ENCODE data around the gene TACC3.

The TACC3 gene

DNA sequence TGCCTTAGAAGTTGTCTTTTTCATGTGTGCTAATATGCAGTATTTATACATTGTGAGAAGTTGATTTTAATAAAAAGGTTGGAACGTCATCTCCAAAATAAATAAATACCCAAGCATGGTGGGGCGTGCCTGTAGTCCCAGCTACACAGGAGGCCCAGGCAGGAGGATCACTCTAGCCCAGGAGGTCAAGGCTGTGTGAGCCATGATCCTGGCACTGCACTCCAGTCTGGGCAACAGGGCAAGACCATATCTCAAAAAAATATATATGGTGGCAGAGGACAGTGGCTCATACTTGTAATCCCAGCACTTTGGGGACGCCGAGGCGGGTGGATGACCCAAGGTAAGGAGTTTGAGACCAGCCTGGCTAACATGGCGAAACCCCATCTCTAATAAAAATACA lies 15.6 kb upstream of the TACC3 start:
- DNase-seq = no peak

DNA sequence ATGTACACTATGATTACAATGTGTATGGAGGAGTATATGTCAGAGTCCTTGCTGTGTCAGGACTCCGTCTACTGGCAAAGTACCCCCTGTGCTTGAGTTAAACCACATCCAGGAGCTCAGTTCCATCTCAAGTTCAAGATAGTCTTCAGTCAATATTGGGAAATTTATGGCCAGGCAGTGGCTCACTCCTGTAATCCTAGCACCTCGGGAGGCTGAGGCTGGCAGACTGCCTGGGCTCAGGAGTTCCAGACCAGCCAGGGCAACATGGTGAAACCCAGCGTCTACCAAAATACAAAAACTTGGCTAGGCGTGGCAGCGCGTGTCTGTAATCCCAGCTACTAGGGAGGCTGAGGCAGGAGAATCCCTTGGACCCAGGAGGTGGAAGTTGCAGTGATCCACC lies 15.0 kb upstream of the TACC3 start:
- no peak for DNase-seq

- DNase-seq = no peak
These were observed 12.7 kb upstream of the TACC3 start for GRCh38 chr4:1708581-1708980.

GRCh38 chr4:1711055-1711570 lies 10.2 kb upstream of the TACC3 start:
- DNase-seq = no peak

GRCh38 chr4:1711571-1712215 lies 9.6 kb upstream of the TACC3 start:
- peak; percentile 72 for DNase-seq

GRCh38 chr4:1712216-1713002 lies 8.9 kb upstream of the TACC3 start, which contains the start of gene SLBP:
Gene SLBP (minus strand): TSS chr4:1712319. CDS start chr4:1712188, 131 bp downstream.
- DNase-seq = peak; percentile 96

- DNase-seq = no peak
These were observed 8.1 kb upstream of the TACC3 start for GRCh38 chr4:1713003-1713851.

DNA sequence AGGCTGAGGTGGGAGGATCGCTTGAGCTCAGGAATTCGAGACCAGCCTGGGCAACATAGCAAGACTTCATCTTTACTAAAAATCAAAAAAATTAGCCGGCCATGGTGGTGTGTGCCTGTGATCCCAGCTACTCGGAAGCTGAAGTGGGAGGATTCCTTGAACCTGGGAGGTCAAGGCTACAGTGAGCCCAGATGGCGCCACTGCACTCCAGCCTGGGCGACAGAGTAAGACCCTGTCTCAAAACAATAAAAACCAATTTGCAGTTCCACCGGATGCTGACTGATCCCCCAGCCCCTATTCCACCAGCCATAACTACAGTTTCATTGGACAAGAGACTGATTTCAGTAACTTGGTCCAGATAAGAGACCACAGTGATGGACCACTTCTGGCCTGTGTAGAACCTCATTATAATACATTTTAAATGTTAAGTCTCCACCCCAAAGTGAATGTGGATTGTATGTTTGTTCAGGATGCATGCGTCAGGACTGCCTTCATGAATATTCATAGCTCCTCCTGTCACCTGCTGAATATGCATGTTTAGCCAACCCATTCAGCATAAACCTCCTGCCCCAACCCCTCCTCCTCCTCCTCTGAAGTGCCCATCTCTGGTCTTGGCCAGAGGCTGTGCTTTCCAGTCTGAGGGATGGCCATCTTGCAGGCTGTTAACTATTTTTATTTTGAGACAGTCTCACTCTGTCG lies 6.9 kb upstream of the TACC3 start:
- DNase-seq = no peak

- no peak for DNase-seq
These were observed 6.1 kb upstream of the TACC3 start for GRCh38 chr4:1715002-1715758.

DNA sequence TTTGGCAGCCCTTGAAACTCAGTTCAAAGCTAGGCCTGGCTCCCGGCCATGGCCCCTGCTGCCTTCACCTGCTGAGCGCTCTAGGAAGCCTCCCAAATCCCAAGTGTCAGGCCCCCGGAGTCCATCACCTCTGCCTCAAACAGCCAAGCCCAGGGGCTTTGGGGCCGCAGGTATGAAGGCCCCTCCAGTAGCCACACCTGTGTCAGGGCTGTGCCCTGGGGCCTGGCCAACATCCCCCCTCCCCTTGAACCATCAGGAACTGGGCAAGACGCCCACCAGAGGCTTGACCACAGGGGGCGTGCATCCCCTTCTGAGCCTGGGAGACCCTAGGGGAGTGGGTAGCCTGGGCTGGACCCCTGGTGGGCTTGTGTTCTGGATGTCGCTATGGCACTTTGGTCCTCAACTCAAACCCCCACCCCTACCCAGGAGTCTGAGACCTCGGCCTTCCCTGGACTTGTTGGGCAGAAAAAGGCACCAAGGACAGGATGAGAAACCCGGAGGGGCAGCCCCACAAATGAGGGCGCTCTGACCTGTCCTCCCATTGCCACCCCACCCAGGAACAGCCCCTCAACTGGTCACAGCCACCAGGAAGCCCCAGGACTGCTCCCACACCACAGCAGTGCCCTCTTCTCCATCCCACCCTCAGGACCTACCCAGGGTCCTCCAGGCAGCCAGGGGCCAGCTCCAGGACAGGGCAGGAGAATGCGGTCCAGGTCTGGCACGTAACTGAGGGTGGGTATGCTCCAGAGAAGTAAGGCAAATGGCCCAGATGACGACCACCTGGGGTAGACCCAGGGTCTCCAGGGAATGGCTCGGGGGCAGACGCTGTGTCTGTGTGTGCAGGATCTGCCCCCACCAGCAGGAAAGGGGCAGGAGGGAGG lies 5.0 kb upstream of the TACC3 start:
- DNase-seq = no peak

DNA sequence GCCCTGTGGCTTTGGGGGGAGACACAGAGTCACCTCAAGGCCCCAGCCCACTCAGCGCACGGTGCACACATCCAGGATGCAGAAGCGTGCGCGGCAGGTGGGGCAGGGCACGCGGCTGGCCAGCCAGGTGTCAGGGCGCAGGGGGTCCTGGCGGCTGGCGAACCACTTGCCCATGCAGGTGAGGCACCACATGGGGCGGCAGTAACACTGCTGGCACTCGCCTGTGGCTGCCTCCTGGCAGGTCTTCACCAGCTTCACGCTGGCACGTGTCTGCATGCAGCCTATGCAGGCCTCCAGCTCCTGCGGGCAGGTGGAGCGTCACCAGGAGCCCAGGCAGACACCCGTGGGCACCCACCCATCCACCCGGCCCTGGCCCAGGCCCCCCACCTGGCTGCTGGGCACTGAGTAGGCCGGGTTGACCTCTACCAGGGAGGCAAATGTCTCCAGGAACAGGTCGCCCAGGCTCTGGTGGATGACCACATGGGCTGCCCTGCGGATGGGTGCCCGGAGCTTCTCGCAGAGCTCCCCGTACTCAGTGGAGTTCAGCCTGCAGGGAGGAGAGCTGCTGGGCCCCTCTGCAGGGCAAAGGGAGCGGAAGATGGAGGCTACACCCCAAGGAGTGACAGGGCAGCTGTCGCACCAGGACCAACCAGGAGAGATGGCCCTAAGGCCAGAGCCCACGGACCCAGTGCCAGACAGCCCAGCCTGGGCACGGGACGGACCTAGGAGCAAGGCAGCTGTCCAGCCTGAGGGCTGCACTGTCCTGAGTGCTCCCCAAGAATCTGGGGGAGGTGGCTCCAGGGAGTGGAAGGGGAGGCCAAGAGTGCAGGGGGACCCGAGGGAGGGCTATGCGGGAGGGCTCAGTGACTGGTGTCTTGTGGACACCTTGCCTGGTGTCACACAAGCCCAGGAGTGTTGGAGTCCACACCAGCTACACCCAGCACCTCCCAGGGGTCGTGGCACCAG lies 3.9 kb upstream of the TACC3 start:
- no peak for DNase-seq

DNA sequence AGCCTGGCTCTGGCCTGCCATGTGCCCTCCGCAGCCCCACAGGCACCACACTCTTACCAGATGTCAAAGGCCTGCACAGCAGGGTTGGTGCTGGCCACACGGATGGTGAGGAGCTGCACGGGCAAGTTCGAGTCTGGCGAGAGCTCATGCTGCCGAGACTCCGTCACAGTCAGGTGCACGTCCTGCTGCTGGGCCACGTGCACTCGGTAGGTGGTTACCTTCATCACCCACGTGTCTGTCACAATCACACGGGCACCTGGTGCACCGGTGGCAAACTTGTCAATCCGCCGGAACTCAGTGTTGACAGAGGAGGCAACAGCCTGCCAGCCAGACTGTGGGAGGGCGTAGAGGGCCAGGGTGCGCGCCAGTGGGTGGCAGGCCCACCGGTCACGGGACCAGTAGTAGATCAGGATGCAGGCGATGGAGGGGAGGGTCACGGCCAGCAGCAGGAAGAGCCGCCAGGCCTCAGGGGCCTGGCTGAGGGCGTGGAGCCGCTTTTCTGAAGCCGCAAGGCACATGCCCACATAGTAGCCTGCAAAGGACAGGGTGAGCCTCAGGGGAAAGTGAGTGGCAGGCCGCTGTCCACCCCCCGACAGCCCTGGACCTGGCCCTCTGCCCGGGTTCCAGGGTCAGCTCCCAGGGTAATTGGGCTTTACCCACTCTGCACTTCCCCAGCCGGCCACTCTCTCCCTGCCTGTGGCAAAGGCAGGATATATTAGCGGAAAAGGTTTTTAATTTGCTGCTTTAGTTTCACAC lies 3.0 kb upstream of the TACC3 start:
- DNase-seq = no peak

DNA sequence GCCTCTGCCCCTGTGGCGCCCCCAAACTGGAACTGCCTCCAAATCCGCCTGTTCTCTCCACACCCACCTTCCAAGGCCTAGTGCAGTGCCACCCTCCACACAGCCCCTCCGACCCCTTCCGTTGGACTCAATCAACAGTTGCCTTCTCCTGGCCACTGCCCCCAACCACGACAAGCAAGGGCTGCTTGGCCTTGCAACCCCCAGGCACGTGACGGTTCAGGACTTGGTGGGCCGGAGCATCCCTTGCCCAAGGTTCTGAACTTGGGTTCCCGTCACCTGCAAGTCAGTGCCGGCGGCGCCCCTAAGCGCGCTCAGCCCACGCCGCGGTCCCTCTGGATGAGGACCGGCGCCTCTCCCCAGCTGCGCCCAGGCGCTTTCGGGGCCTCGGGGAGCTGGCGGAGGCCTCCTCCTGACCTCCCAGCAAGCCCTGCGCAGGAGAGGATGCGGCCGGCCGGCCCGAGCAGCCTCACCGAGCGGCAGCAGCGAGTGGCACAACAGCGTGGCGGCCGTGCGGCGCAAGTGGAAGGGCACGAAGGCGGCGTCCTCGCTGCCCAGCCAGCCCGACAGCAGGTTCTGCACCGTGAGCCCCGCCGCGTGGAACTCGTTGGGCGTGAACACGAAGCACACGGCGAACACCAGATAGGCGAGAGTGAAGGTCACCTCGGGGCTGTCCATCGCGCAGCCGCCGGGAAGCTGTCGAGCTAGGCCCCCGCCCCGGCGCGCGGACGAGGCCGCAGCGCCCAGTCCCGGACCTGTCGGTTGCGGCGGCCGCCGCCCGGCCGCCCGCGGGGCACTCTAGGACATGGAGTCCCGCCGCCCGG lies 948 bp upstream of the TACC3 start:
- peak; percentile 72 for DNase-seq

- no peak for DNase-seq
These were observed 587 bp downstream of the TACC3 start for GRCh38 chr4:1721666-1722550.

DNA sequence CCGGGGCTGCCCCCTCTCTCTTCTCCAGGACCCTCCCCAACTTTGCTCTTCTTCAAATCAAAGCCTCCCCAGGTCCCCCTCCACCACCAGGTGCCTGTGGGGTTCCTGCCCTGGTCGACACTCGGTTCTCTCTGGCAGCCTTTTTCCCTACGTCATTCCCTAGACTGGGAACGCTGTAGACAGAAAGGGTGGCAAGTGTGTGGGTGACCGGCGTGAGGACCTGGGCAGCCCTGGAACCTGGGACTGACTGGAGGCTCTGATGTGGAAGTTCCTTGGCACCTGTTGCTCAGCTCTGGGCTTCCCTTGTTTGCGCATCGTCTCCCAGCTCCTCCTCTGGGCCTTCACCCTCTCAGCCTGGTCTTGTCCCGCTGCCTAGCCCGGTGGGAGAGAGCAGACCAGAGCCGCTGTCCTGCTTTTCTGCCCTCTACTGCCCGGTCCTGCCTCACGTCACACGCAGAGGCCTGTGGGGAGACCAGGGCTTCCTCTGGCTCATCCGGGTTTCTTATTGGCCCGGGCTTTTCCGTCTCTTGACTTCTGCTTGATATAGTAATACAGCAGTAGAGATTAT lies 1.3 kb downstream of the TACC3 start:
- no peak for DNase-seq

DNA sequence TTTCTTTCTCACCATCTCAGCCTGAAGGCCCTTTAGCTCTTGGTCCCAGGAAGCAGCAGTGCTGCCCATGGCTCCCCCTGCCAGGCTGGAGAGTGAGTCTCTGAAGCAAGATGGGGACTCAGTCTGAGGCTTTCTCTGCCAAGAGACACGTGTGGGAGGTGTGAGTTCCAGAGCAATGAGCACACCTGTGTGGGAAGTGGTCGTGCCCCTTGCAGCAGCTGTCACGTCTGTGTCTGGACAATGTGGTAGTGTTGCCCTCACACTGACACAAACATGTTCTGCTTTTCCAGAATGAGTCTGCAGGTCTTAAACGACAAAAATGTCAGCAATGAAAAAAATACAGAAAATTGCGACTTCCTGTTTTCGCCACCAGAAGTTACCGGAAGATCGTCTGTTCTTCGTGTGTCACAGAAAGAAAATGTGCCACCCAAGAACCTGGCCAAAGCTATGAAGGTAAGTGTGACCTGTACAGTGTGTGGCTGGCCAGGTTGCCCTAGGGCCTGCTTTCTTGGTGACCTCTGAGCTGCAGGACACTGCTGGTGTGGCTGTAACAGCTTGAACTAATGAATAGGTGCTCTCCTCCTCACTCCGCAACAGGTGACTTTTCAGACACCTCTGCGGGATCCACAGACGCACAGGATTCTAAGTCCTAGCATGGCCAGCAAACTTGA lies 1.9 kb downstream of the TACC3 start:
- DNase-seq = no peak

Measured in eye (tissue), 1 donor.